Breast epithelium (tissue), 4 donors: ENCODE measurements around the gene DEDD2. TPM values are rescaled to one million over a fixed set of nuclear protein-coding genes. Genes with fewer than 3 reads are reported as not detected.
A peak's percentile ranks its signal among the peaks of the same experiment; 100 is the strongest.

ENCODE experiments used
- DNase-seq, 2 donors: peaks; one replicate each; pipeline ENCODE4 v3.0.0-alpha.2; 2019; ENCODE audit warnings: low spot score in 2 of 2
- H3K27ac ChIP-seq, 2 donors: fragments of 200-600 bp; sonication (generic) in 1 of 2; one replicate each; pipeline ENCODE4 v1.5.1; 2016 to 2019; ENCODE audit warnings: mild to moderate bottlenecking in 1 of 2
- H3K27me3 ChIP-seq, 2 donors: fragments of 200-600 bp; sonication (generic) in 1 of 2; one replicate each; pipeline versions ENCODE4 v1.5.1 to v1.6.0; 2017 to 2019; ENCODE audit warnings: control low read depth in 1 of 2, mild to moderate bottlenecking in 1 of 2
- H3K36me3 ChIP-seq: fragments of 200-600 bp; one replicate; pipeline ENCODE4 v1.5.1; 2019
- H3K4me1 ChIP-seq, 2 donors: fragments of 200-600 bp; sonication (generic); one replicate each; pipeline ENCODE4 v1.5.1; 2016 to 2019; ENCODE audit warnings: control low read depth in 1 of 2
- H3K4me3 ChIP-seq, 3 donors: fragments of 200-600 bp; sonication (generic); 1 replicate in 2 of 3; 2 replicates in 1 of 3; pipeline ENCODE4 v1.5.1; 2016 to 2019; ENCODE audit warnings: mild to moderate bottlenecking in 3 of 3, moderate library complexity in 2 of 3
- H3K9me3 ChIP-seq, 2 donors: fragments of 200-600 bp; sonication (generic) in 1 of 2; one replicate each; pipeline ENCODE4 v1.5.1; 2016 to 2019; ENCODE audit warnings: control low read depth in 1 of 2
- CTCF ChIP-seq, 3 donors: fragments of 450-650 bp; IDR thresholded peaks; one replicate each; pipeline ENCODE4 v1.5.1; 2016 to 2017; ENCODE audit warnings: antibody characterized with exemption in 3 of 3, mild to moderate bottlenecking in 3 of 3, moderate library complexity in 3 of 3
- POLR2A ChIP-seq: fragments of 450-650 bp; IDR thresholded peaks from one replicate; pipeline ENCODE4 v1.6.1; 2016; ENCODE audit warnings: antibody characterized with exemption, mild to moderate bottlenecking, moderate library complexity
- POLR2AphosphoS5 ChIP-seq, 3 donors: sonication (generic); formaldehyde crosslinking; IDR thresholded peaks; one replicate each; pipeline ENCODE4 v1.6.1; 2017; ENCODE audit warnings: antibody characterized with exemption in 3 of 3
- intact Hi-C: fragments of 100-400 bp; cut with DNase I; formaldehyde crosslinking; loops from one replicate; pipeline ENCODE4 v1.15.1; 2023; ENCODE audit warnings: low total_unique reads
- total RNA-seq, 3 donors: library from RNA; depleted of rRNA; stranded (reverse); fragments of >200 nt; gene quantifications; one replicate each; pipeline ENCODE4 v1.1.0, GENCODE V29; 2016

The DEDD2 gene
- total RNA-seq, 3 donors from 2014 or later = 31.4 to 64.0 (median 37.0) TPM

GRCh38 chr19:42254850-42255765, 37.6 kb upstream of the DEDD2 start, which contains the start of gene ERF:
Gene ERF, minus strand, starts transcription at chr19:42255128. Its CDS starts 129 bp downstream, at chr19:42254999.
- peak; percentile 94 to 95 for DNase-seq
- H3K9me3 ChIP-seq = no peaks in the 10 kb centered on the region
- TF ChIP-seq POLR2AphosphoS5 (IDR thresholded peaks at IDR 0.05) (peak; percentile 74 to 96 (median 95)), POLR2A (peak; percentile 47), CTCF (IDR thresholded peaks at IDR 0.05) (no peak)
- peaks cover 18 to 27% of the 10 kb centered on the region in 2 donors for H3K4me1 ChIP-seq
- peak within 1 kb of the TSS; percentile 88 to 99 (median 98) for H3K4me3 ChIP-seq
- peak within 1 kb of the TSS; percentile 100 for H3K27ac ChIP-seq
- H3K27me3 ChIP-seq = no peaks in the 10 kb centered on the region
- intact Hi-C loops = no loop called here
- no peaks in the 10 kb centered on the region for H3K36me3 ChIP-seq

GRCh38 chr19:42254089-42254849, 36.8 kb upstream of the DEDD2 start:
- TF ChIP-seq POLR2AphosphoS5 (IDR thresholded peaks at IDR 0.05) (peak in 1 of 3 donors; percentile 60), CTCF (IDR thresholded peaks at IDR 0.05) (peak in 2 of 3 donors; percentile 8 to 12), POLR2A (no peak)
- H3K27me3 ChIP-seq = no peaks in the 10 kb centered on the region
- intact Hi-C loops = no loop called here
- H3K27ac ChIP-seq = peak overlapping the region; percentile 100
- peak; percentile 69 to 76 for DNase-seq
- H3K4me3 ChIP-seq = peak overlapping the region; percentile 88 to 99 (median 98)
- no peaks in the 10 kb centered on the region for H3K9me3 ChIP-seq
- peaks cover 18 to 28% of the 10 kb centered on the region in 2 donors for H3K4me1 ChIP-seq
- H3K36me3 ChIP-seq = no peaks in the 10 kb centered on the region

- TF ChIP-seq POLR2AphosphoS5 (IDR thresholded peaks at IDR 0.05) (peak in 2 of 3 donors; percentile 22 to 48), POLR2A (peak; percentile 37), CTCF (IDR thresholded peaks at IDR 0.05) (no peak)
- intact Hi-C loops = no loop called here
- Histone ChIP-seq H3K4me1 (peaks cover 18 to 28% of the 10 kb centered on the region in 2 donors), H3K27me3 (no peaks in the 10 kb centered on the region), H3K9me3 (no peaks in the 10 kb centered on the region), H3K36me3 (no peaks in the 10 kb centered on the region), H3K27ac (peak overlapping the region; percentile 100), H3K4me3 (peak overlapping the region; percentile 88 to 99 (median 98))
- DNase-seq = peak in 1 of 2 donors; percentile 66
These were observed 36.0 kb upstream of the DEDD2 start for GRCh38 chr19:42253245-42254088.

GRCh38 chr19:42252365-42253244, 35.1 kb upstream of the DEDD2 start:
- Histone ChIP-seq H3K4me1 (peaks cover 18 to 28% of the 10 kb centered on the region in 2 donors), H3K36me3 (no peaks in the 10 kb centered on the region), H3K27me3 (no peaks in the 10 kb centered on the region), H3K9me3 (no peaks in the 10 kb centered on the region), H3K4me3 (peak overlapping the region; percentile 88 to 99 (median 98)), H3K27ac (peak overlapping the region; percentile 100)
- intact Hi-C loops = no loop called here
- peak in 1 of 2 donors; percentile 79 for DNase-seq
- peak in 1 of 3 donors; percentile 11 for TF ChIP-seq POLR2AphosphoS5 (IDR thresholded peaks at IDR 0.05)
- no peak for TF ChIP-seq CTCF (IDR thresholded peaks at IDR 0.05)
